Stomach (tissue), 4 donors: ENCODE data around the gene GJC1.

ENCODE experiments used
- CTCF ChIP-seq, 7 experiments: fragments of 450-650 bp in 4 of 7; fragments of 200-600 bp in 3 of 7; sonication (generic) in 3 of 7; IDR thresholded peaks; one replicate each; pipeline ENCODE4 v1.5.1; 2016 to 2019; ENCODE audit warnings: antibody characterized with exemption in 7 of 7, control low read depth in 2 of 7, mild to moderate bottlenecking in 1 of 7
- EP300 ChIP-seq: sonication (generic); formaldehyde crosslinking; IDR thresholded peaks from one replicate; pipeline ENCODE4 v1.6.1; 2017; ENCODE audit warnings: antibody characterized with exemption
- POLR2A ChIP-seq, 4 donors: fragments of 450-650 bp; IDR thresholded peaks; one replicate each; pipeline ENCODE4 v1.6.1; 2016; ENCODE audit warnings: antibody characterized with exemption in 4 of 4, control low read depth in 2 of 4, mild to moderate bottlenecking in 1 of 4, moderate library complexity in 1 of 4

- TF ChIP-seq CTCF (IDR thresholded peaks at IDR 0.05) (no peak), EP300 (no peak), POLR2A (IDR thresholded peaks at IDR 0.05) (no peak)
Measured at GRCh38 chr17:44844390-44844830, 14.3 kb upstream of the GJC1 start.
